ENCODE results near the gene MAP3K5. TPM values are rescaled to one million over a fixed set of nuclear protein-coding genes. Genes with fewer than 3 reads are reported as not detected.

The MAP3K5 gene
- total and polyA plus RNA-seq, 2 donors (not counting 1 experiment from before 2014, with no cell fraction given): 10.9 to 62.6 TPM

DNA sequence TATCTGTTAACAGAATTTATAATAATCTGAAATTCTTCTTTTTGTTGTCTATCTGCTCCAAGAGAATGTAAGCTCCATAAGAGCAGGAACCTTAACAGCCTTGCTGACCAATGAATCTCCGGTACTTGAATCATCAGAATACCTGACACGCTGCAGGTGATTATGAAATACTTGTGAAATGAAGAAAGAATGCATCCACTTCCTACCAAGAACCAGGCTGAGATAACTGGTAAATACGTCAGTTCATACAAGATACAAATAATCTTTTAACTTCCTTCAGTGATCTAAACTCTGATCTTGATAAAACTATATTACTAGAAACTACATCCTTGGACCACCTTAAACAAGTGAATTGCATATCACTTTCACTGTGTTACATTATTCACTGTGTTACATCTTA lies 116.2 kb downstream of the MAP3K5 start:
- H4K20me1 ChIP-seq (ENCODE audit: control insufficient read depth, extremely low read depth, insufficient read depth, low read length): no peaks in the 10 kb centered on the region
- no peaks in the 10 kb centered on the region for H3K36me3 ChIP-seq (ENCODE audit: control insufficient read depth, insufficient read depth, low read length)
- TF ChIP-seq EZH2 (IDR thresholded peaks at IDR 0.05; ENCODE audit: low read length, missing control alignments): no peak
- TF ChIP-seq, protein P1, sequence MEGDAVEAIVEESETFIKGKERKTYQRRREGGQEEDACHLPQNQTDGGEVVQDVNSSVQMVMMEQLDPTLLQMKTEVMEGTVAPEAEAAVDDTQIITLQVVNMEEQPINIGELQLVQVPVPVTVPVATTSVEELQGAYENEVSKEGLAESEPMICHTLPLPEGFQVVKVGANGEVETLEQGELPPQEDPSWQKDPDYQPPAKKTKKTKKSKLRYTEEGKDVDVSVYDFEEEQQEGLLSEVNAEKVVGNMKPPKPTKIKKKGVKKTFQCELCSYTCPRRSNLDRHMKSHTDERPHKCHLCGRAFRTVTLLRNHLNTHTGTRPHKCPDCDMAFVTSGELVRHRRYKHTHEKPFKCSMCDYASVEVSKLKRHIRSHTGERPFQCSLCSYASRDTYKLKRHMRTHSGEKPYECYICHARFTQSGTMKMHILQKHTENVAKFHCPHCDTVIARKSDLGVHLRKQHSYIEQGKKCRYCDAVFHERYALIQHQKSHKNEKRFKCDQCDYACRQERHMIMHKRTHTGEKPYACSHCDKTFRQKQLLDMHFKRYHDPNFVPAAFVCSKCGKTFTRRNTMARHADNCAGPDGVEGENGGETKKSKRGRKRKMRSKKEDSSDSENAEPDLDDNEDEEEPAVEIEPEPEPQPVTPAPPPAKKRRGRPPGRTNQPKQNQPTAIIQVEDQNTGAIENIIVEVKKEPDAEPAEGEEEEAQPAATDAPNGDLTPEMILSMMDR (conservative IDR thresholded peaks at IDR 0.05 in 1 of 2, IDR thresholded peaks at IDR 0.05 in 1 of 2; ENCODE audit: low read depth in 1 of 2, low read length in 2 of 2): no peak
- H3K9ac ChIP-seq (ENCODE audit: insufficient read depth, low read length): no peak overlapping the region
- H3K9me3 ChIP-seq (ENCODE audit: control insufficient read depth, insufficient read depth, low read depth, low read length): no peaks in the 10 kb centered on the region
- no peaks in the 10 kb centered on the region for H3K27me3 ChIP-seq (ENCODE audit: control insufficient read depth, insufficient read depth, low read length)
- no peaks in the 10 kb centered on the region for H3K79me2 ChIP-seq (ENCODE audit: control insufficient read depth, insufficient read depth, low read length)
- no peak for DNase-seq (ENCODE audit: low read depth in 2 of 2)
- no peaks in the 10 kb centered on the region for H3K4me1 ChIP-seq (ENCODE audit: control insufficient read depth, extremely low read depth, insufficient read depth, low read length)
- no peak overlapping the region for H3K27ac ChIP-seq (ENCODE audit: insufficient read depth, low read length)
- no peak overlapping the region for H2AFZ ChIP-seq (ENCODE audit: low read length)
- no peak overlapping the region for H3K4me2 ChIP-seq (ENCODE audit: extremely low read depth, insufficient read depth, low read length)
- no peak overlapping the region for H3K4me3 ChIP-seq (replicated peaks in 1 of 4; ENCODE audit: control extremely low read depth in 1 of 4, insufficient read depth in 1 of 4, low read depth in 3 of 4, low read length in 4 of 4)

DNA sequence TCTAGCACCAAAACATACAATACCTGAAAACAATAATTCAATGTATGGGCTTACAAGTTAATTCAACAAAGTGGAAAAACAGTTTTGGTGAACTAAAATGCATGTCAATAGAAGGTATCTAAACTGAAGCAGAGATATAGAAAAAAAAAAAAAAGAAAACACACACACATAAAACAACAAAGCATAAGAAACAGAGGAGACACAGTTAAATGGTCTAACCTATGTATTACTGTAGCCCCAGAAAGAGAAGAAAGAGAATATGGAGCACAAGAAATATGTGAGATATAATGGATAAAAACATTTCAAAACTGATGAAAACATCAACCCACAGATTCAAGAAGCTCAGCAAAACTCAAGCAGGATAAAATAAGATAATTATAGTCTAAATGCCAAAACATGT lies 118.7 kb downstream of the MAP3K5 start:
- TF ChIP-seq, protein P1 (conservative IDR thresholded peaks at IDR 0.05 in 1 of 2, IDR thresholded peaks at IDR 0.05 in 1 of 2; ENCODE audit: low read depth in 1 of 2, low read length in 2 of 2): no peak
- TF ChIP-seq EZH2 (IDR thresholded peaks at IDR 0.05; ENCODE audit: low read length, missing control alignments): no peak
- Histone ChIP-seq H3K4me2 (ENCODE audit: extremely low read depth, insufficient read depth, low read length) (no peak overlapping the region), H3K27me3 (ENCODE audit: control insufficient read depth, insufficient read depth, low read length) (no peaks in the 10 kb centered on the region), H3K36me3 (ENCODE audit: control insufficient read depth, insufficient read depth, low read length) (no peaks in the 10 kb centered on the region), H3K9me3 (ENCODE audit: control insufficient read depth, insufficient read depth, low read depth, low read length) (no peaks in the 10 kb centered on the region), H3K4me1 (ENCODE audit: control insufficient read depth, extremely low read depth, insufficient read depth, low read length) (no peaks in the 10 kb centered on the region), H3K9ac (ENCODE audit: insufficient read depth, low read length) (no peak overlapping the region), H3K4me3 (replicated peaks in 1 of 4; ENCODE audit: control extremely low read depth in 1 of 4, insufficient read depth in 1 of 4, low read depth in 3 of 4, low read length in 4 of 4) (no peak overlapping the region), H2AFZ (ENCODE audit: low read length) (no peak overlapping the region), H3K79me2 (ENCODE audit: control insufficient read depth, insufficient read depth, low read length) (no peaks in the 10 kb centered on the region), H3K27ac (ENCODE audit: insufficient read depth, low read length) (no peak overlapping the region), H4K20me1 (ENCODE audit: control insufficient read depth, extremely low read depth, insufficient read depth, low read length) (no peaks in the 10 kb centered on the region)
- no peak for DNase-seq (ENCODE audit: low read depth in 2 of 2)

DNA sequence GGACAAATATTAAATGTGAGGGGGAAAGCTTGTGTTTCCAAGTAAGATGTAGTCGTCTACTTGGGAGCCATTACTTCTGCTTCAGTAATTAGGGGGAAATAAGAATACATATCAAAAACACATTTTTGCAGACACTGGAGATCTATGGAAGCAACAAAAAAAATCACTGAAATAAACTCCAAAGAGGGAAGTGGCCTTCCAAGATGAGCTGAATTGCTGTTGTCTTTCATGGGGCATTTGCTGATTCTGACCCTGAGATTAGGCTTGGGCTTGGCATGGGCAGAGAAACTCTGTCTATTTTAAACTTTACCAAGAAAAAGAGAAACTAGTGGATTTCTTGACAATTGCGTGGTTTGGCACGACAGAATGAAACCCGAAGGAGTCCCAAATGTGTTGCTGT lies 120.1 kb downstream of the MAP3K5 start:
- H3K4me2 ChIP-seq (ENCODE audit: extremely low read depth, insufficient read depth, low read length): no peak overlapping the region

More for the DNA sequence above, 120.1 kb downstream of the MAP3K5 start:
- no peak for TF ChIP-seq EZH2 (IDR thresholded peaks at IDR 0.05; ENCODE audit: low read length, missing control alignments)
- TF ChIP-seq, protein P1 (conservative IDR thresholded peaks at IDR 0.05 in 1 of 2, IDR thresholded peaks at IDR 0.05 in 1 of 2; ENCODE audit: low read depth in 1 of 2, low read length in 2 of 2): no peak
- Histone ChIP-seq H3K27me3 (ENCODE audit: control insufficient read depth, insufficient read depth, low read length) (no peaks in the 10 kb centered on the region), H3K4me3 (replicated peaks in 1 of 4; ENCODE audit: control extremely low read depth in 1 of 4, insufficient read depth in 1 of 4, low read depth in 3 of 4, low read length in 4 of 4) (no peak overlapping the region), H3K79me2 (ENCODE audit: control insufficient read depth, insufficient read depth, low read length) (no peaks in the 10 kb centered on the region), H3K9ac (ENCODE audit: insufficient read depth, low read length) (no peak overlapping the region), H3K9me3 (ENCODE audit: control insufficient read depth, insufficient read depth, low read depth, low read length) (no peaks in the 10 kb centered on the region), H3K36me3 (ENCODE audit: control insufficient read depth, insufficient read depth, low read length) (no peaks in the 10 kb centered on the region), H4K20me1 (ENCODE audit: control insufficient read depth, extremely low read depth, insufficient read depth, low read length) (no peaks in the 10 kb centered on the region), H3K27ac (ENCODE audit: insufficient read depth, low read length) (no peak overlapping the region), H2AFZ (ENCODE audit: low read length) (no peak overlapping the region), H3K4me1 (ENCODE audit: control insufficient read depth, extremely low read depth, insufficient read depth, low read length) (no peaks in the 10 kb centered on the region)
- DNase-seq (ENCODE audit: low read depth in 2 of 2): no peak
